Measurements from ENCODE around the gene ROM1.

GRCh38 chr11:62572431-62572830 lies 40.6 kb upstream of the ROM1 start:
- TF ChIP-seq, protein P1, sequence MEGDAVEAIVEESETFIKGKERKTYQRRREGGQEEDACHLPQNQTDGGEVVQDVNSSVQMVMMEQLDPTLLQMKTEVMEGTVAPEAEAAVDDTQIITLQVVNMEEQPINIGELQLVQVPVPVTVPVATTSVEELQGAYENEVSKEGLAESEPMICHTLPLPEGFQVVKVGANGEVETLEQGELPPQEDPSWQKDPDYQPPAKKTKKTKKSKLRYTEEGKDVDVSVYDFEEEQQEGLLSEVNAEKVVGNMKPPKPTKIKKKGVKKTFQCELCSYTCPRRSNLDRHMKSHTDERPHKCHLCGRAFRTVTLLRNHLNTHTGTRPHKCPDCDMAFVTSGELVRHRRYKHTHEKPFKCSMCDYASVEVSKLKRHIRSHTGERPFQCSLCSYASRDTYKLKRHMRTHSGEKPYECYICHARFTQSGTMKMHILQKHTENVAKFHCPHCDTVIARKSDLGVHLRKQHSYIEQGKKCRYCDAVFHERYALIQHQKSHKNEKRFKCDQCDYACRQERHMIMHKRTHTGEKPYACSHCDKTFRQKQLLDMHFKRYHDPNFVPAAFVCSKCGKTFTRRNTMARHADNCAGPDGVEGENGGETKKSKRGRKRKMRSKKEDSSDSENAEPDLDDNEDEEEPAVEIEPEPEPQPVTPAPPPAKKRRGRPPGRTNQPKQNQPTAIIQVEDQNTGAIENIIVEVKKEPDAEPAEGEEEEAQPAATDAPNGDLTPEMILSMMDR (IDR thresholded peaks at IDR 0.05), result no peak
- TF ChIP-seq POLR2AphosphoS5 (IDR thresholded peaks at IDR 0.05), result no peak
- TF ChIP-seq POLR2A (IDR thresholded peaks at IDR 0.05), result no peak

Data from prostate gland (tissue), 2 donors.